Lower lobe of right lung (tissue), 2 donors: ENCODE measurements around the gene PCDHGB1. TPM values are rescaled to one million over a fixed set of nuclear protein-coding genes. Genes with fewer than 3 reads are reported as not detected.
A peak's percentile ranks its signal among the peaks of the same experiment; 100 is the strongest.
"Not testable (repeated sequence)": the region's sequence is repeated elsewhere in the genome, so short reads cannot be mapped to it uniquely, and the experiment has no call there.

Source experiments
- ATAC-seq, 2 donors: fragments of 200-7000 bp; cut with Tn5 transposase; one replicate each; pipeline ENCODE4 v1.9.1; 2020 to 2022; ENCODE audit warnings: mild to moderate bottlenecking in 2 of 2, moderate library complexity in 2 of 2
- DNase-seq: peaks from one replicate; pipeline ENCODE4 v3.0.0-alpha.2; 2020
- H3K27ac ChIP-seq: fragments of 200-600 bp; one replicate; pipeline ENCODE4 v1.8.0; 2022
- H3K27me3 ChIP-seq: fragments of 200-600 bp; one replicate; pipeline ENCODE4 v1.8.0; 2022; ENCODE audit warnings: low read depth
- H3K36me3 ChIP-seq: fragments of 200-600 bp; one replicate; pipeline ENCODE4 v1.8.0; 2022; ENCODE audit warnings: mild to moderate bottlenecking
- H3K4me1 ChIP-seq: fragments of 200-600 bp; one replicate; pipeline ENCODE4 v1.8.0; 2022
- H3K4me3 ChIP-seq: fragments of 200-600 bp; one replicate; pipeline ENCODE4 v1.8.0; 2022; ENCODE audit warnings: mild to moderate bottlenecking
- H3K9me3 ChIP-seq: fragments of 200-600 bp; one replicate; pipeline ENCODE4 v1.8.0; 2022
- intact Hi-C: fragments of 100-400 bp; cut with DNase I; formaldehyde crosslinking; loops from one replicate; pipeline ENCODE4 v1.11.0; 2022
- total RNA-seq: library from RNA; stranded (reverse); fragmentation: NEBNext Ultra II Directional; extraction: Animal tissue kit (Norgen Biotek cat#: 25700); gene quantifications from one replicate; pipeline ENCODE4 v1.2.1, GENCODE V29; 2021
- TF ChIP-seq, protein P1 (sequence below): fragments of 200-600 bp; IDR thresholded peaks from one replicate; pipeline ENCODE4 v1.8.0; 2022; ENCODE audit warnings: antibody characterized with exemption, mild to moderate bottlenecking
- donor health status: DM: no; HTN: yes; CAD: no; lungs with severe emphysema.

The PCDHGB1 gene
- total RNA-seq, 1 donor from 2014 or later, result 1.8 TPM

GRCh38 chr5:141373673-141374317, 23.9 kb downstream of the PCDHGB1 start, which contains the start of gene PCDHGA6:
TSS of gene PCDHGA6 (plus strand) at chr5:141373891. CDS start at chr5:141374084, 193 bp downstream.
- Histone ChIP-seq H3K4me3 (peak within 1 kb of the TSS; percentile 23), H3K36me3 (no peaks in the 10 kb centered on the region), H3K4me1 (no peaks in the 10 kb centered on the region), H3K27ac (no peak within 1 kb of the TSS), H3K9me3 (peaks cover 80% of the 10 kb centered on the region), H3K27me3 (peaks cover 22% of the 10 kb centered on the region)
- intact Hi-C loops, result no loop called here
- TF ChIP-seq, protein P1, sequence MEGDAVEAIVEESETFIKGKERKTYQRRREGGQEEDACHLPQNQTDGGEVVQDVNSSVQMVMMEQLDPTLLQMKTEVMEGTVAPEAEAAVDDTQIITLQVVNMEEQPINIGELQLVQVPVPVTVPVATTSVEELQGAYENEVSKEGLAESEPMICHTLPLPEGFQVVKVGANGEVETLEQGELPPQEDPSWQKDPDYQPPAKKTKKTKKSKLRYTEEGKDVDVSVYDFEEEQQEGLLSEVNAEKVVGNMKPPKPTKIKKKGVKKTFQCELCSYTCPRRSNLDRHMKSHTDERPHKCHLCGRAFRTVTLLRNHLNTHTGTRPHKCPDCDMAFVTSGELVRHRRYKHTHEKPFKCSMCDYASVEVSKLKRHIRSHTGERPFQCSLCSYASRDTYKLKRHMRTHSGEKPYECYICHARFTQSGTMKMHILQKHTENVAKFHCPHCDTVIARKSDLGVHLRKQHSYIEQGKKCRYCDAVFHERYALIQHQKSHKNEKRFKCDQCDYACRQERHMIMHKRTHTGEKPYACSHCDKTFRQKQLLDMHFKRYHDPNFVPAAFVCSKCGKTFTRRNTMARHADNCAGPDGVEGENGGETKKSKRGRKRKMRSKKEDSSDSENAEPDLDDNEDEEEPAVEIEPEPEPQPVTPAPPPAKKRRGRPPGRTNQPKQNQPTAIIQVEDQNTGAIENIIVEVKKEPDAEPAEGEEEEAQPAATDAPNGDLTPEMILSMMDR, result peak; percentile 35
- ATAC-seq (no peak), DNase-seq (no peak)

DNA sequence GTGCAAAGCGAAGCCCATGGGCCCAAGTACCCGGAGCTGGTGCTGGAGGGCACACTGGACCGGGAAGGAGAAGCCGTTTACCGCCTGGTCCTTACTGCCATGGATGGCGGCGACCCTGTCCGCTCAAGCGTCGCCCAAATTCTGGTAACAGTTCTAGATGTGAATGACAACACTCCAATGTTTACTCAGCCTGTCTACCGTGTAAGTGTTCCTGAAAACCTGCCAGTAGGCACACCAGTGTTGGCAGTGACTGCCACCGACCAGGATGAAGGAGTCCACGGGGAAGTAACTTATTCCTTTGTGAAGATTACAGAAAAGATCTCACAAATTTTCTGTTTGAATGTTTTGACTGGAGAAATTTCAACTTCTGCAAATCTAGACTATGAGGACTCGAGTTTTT, 24.7 kb downstream of the PCDHGB1 start:
- Histone ChIP-seq H3K36me3 (no peaks in the 10 kb centered on the region), H3K4me1 (no peaks in the 10 kb centered on the region), H3K27ac (no peak overlapping the region), H3K27me3 (peaks cover 22% of the 10 kb centered on the region), H3K9me3 (peaks cover 74% of the 10 kb centered on the region), H3K4me3 (no peak overlapping the region)
- DNase-seq (no peak), ATAC-seq (no peak)
- intact Hi-C loops, result no loop called here
- TF ChIP-seq, protein P1, result no peak

DNA sequence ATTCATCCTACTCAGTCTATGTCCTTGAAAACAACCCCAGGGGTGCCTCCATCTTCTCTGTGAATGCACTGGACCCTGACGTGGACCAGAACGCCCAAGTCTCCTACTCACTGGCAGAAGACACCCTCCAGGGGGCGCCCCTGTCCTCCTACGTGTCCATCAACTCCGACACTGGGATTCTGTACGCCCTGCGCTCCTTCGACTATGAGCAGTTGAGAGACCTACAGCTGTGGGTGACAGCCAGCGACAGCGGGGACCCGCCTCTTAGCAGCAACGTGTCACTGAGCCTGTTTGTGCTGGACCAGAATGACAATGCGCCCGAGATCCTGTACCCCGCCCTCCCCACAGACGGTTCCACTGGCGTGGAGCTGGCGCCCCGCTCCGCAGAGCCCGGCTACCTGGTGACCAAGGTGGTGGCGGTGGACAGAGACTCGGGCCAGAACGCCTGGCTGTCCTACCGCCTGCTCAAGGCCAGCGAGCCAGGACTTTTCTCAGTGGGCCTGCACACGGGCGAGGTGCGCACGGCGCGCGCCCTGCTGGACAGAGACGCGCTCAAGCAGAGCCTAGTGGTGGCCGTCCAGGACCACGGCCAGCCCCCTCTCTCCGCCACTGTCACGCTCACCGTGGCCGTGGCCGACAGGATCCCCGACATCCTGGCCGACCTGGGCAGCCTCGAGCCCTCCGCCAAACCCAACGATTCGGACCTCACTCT, 25.7 kb downstream of the PCDHGB1 start:
- H3K4me1 ChIP-seq, DNase-seq, intact Hi-C loops, H3K4me3 ChIP-seq, H3K36me3 ChIP-seq, H3K27ac ChIP-seq, ATAC-seq: not testable (repeated sequence)
- H3K9me3 ChIP-seq, result peaks cover 73% of the 10 kb centered on the region
- peaks cover 16% of the 10 kb centered on the region for H3K27me3 ChIP-seq

GRCh38 chr5:141382469-141383294, 32.8 kb downstream of the PCDHGB1 start, which contains the start of gene PCDHGA7:
TSS of gene PCDHGA7 (plus strand) at chr5:141382742. CDS start at chr5:141382900, 158 bp downstream.
- intact Hi-C loops, result no loop called here
- peaks cover 7% of the 10 kb centered on the region for H3K27me3 ChIP-seq
- H3K9me3 ChIP-seq, result peaks cover 83% of the 10 kb centered on the region
- TF ChIP-seq, protein P1, result no peak
- H3K4me1 ChIP-seq, result no peaks in the 10 kb centered on the region
- DNase-seq (no peak), ATAC-seq (no peak)
- H3K27ac ChIP-seq, result no peak within 1 kb of the TSS
- H3K4me3 ChIP-seq, result peak within 1 kb of the TSS; percentile 18
- H3K36me3 ChIP-seq, result no peaks in the 10 kb centered on the region

- TF ChIP-seq, protein P1, result no peak
- Histone ChIP-seq H3K36me3 (no peaks in the 10 kb centered on the region), H3K27me3 (peaks cover 7% of the 10 kb centered on the region), H3K27ac (no peak overlapping the region), H3K4me3 (no peak overlapping the region), H3K9me3 (peaks cover 79% of the 10 kb centered on the region), H3K4me1 (no peaks in the 10 kb centered on the region)
- intact Hi-C loops, result no loop called here
- ATAC-seq (no peak), DNase-seq (no peak)
Observed at GRCh38 chr5:141383345-141383744, 33.4 kb downstream of the PCDHGB1 start.
